HepG2 (cell line): ENCODE results near the gene PKIG.

Source experiments
- AHR ChIP-seq: IDR thresholded peaks from 2 replicates; pipeline ENCODE4 v1.6.1; 2018; ENCODE audit warnings: missing genetic modification reagents, missing compliant biosample characterization
- CREB1 ChIP-seq, 2 experiments: fragments of 450-650 bp in 1 of 2; IDR thresholded peaks; 2 replicates each; pipeline ENCODE4 v1.6.1; 2016 to 2017; ENCODE audit warnings: control low read depth in 1 of 2, mild to moderate bottlenecking in 1 of 2, missing compliant biosample characterization in 1 of 2, missing genetic modification characterization in 1 of 2
- EP300 ChIP-seq, 3 experiments: sonication (generic) in 1 of 3; formaldehyde crosslinking in 1 of 3; IDR thresholded peaks; 2 replicates each; pipeline versions ENCODE4 v1.5.1 to v1.6.1; 2011 to 2020; ENCODE audit warnings: low read depth in 2 of 3, low read length in 2 of 3, borderline replicate concordance in 1 of 3, improper control_type of control experiment in 1 of 3, mild to moderate bottlenecking in 1 of 3, missing genetic modification reagents in 1 of 3, moderate library complexity in 1 of 3
- KAT8 ChIP-seq: IDR thresholded peaks from 2 replicates; pipeline ENCODE4 v1.6.1; 2016; ENCODE audit warnings: missing genetic modification reagents, missing compliant biosample characterization
- NFYB ChIP-seq: sonication (generic); formaldehyde crosslinking; IDR thresholded peaks from 2 replicates; pipeline ENCODE4 v1.4.0; 2020; ENCODE audit warnings: missing genetic modification reagents
- NRL ChIP-seq: sonication (generic); formaldehyde crosslinking; IDR thresholded peaks from 2 replicates; pipeline ENCODE4 v1.5.0; 2020; ENCODE audit warnings: missing genetic modification reagents, mild to moderate bottlenecking, moderate library complexity, borderline replicate concordance
- TBX2 ChIP-seq: sonication (generic); formaldehyde crosslinking; IDR thresholded peaks from 2 replicates; pipeline ENCODE4 v1.5.0; 2020; ENCODE audit warnings: missing genetic modification reagents, mild to moderate bottlenecking, borderline replicate concordance
- YY1 ChIP-seq: IDR thresholded peaks from 2 replicates; pipeline ENCODE4 v1.6.1; 2011; ENCODE audit warnings: low read length, low read depth, moderate library complexity, mild to moderate bottlenecking; ENCODE audit not compliant: insufficient read depth, insufficient replicate concordance
- ZNF652 ChIP-seq: IDR thresholded peaks from 2 replicates; pipeline ENCODE4 v1.6.1; 2016; ENCODE audit warnings: low read depth, borderline replicate concordance
- ZNF780A ChIP-seq: sonication (generic); formaldehyde crosslinking; IDR thresholded peaks from 2 replicates; pipeline ENCODE4 v1.8.0; 2022; ENCODE audit warnings: mild to moderate bottlenecking, missing genetic modification reagents, moderate library complexity
- TF ChIP-seq, protein P1 (sequence below): sonication (generic); formaldehyde crosslinking; IDR thresholded peaks from 2 replicates; pipeline ENCODE4 v1.4.0; 2020; ENCODE audit warnings: mild to moderate bottlenecking, missing genetic modification reagents, borderline replicate concordance

DNA sequence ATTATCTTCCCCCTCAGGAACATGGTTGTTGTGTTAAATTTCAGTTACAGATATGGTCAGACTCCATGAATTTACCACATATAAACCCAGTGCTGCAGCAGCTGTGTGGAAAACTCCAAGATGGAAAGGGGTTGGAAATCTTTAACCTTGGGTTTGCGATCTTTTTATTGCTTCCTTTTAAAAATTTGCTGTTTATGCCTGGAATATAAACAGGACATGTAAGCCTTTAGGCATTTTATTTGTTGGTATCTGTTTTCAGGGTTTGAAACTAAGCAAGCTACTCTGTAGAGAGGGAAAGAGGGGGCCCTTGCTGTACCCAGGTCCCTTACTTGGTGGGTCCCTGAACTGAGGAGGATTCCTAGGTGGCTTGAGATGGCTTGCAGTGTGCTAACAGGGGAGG is 778 bp downstream of the PKIG start:
- no peak for TF ChIP-seq NRL (CRISPR knock-in tag)
- TF ChIP-seq KAT8 (CRISPR knock-in tag) = no peak
- TF ChIP-seq TBX2 (CRISPR knock-in tag) = no peak
- TF ChIP-seq, protein P1, sequence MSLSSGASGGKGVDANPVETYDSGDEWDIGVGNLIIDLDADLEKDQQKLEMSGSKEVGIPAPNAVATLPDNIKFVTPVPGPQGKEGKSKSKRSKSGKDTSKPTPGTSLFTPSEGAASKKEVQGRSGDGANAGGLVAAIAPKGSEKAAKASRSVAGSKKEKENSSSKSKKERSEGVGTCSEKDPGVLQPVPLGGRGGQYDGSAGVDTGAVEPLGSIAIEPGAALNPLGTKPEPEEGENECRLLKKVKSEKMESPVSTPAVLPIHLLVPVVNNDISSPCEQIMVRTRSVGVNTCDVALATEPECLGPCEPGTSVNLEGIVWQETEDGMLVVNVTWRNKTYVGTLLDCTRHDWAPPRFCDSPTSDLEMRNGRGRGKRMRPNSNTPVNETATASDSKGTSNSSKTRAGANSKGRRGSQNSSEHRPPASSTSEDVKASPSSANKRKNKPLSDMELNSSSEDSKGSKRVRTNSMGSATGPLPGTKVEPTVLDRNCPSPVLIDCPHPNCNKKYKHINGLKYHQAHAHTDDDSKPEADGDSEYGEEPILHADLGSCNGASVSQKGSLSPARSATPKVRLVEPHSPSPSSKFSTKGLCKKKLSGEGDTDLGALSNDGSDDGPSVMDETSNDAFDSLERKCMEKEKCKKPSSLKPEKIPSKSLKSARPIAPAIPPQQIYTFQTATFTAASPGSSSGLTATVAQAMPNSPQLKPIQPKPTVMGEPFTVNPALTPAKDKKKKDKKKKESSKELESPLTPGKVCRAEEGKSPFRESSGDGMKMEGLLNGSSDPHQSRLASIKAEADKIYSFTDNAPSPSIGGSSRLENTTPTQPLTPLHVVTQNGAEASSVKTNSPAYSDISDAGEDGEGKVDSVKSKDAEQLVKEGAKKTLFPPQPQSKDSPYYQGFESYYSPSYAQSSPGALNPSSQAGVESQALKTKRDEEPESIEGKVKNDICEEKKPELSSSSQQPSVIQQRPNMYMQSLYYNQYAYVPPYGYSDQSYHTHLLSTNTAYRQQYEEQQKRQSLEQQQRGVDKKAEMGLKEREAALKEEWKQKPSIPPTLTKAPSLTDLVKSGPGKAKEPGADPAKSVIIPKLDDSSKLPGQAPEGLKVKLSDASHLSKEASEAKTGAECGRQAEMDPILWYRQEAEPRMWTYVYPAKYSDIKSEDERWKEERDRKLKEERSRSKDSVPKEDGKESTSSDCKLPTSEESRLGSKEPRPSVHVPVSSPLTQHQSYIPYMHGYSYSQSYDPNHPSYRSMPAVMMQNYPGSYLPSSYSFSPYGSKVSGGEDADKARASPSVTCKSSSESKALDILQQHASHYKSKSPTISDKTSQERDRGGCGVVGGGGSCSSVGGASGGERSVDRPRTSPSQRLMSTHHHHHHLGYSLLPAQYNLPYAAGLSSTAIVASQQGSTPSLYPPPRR = no peak
- no peak for TF ChIP-seq NFYB (CRISPR knock-in tag)
- TF ChIP-seq YY1 = no peak
- TF ChIP-seq EP300 (IDR thresholded peaks at IDR 0.05; ENCODE audit: low read depth in 2 of 2, low read length in 2 of 2) = no peak
- TF ChIP-seq EP300 (CRISPR knock-in tag; IDR thresholded peaks at IDR 0.05; ENCODE audit: borderline replicate concordance) = no peak
- TF ChIP-seq AHR (CRISPR knock-in tag) = no peak
- TF ChIP-seq ZNF780A = no peak
- no peak for TF ChIP-seq ZNF652 (CRISPR knock-in tag)
- no peak for TF ChIP-seq CREB1 (IDR thresholded peaks at IDR 0.05)
- no peak for TF ChIP-seq CREB1 (CRISPR knock-in tag; IDR thresholded peaks at IDR 0.05)
